MM.1S (cell line): ENCODE results near the gene JPT2.

Source experiments
- DNase-seq: peaks from one replicate; pipeline ENCODE4 v3.0.0-alpha.2; 2015
- H2AFZ ChIP-seq: fragments of 300-600 bp; sonication (generic); 2 replicates; pipeline ENCODE4 v1.6.0; 2016; ENCODE audit warnings: antibody characterized with exemption, low read length
- H3F3A ChIP-seq: fragments of 300-600 bp; sonication (generic); 2 replicates; pipeline ENCODE4 v1.6.1; 2016; ENCODE audit warnings: mild to moderate bottlenecking, antibody characterized with exemption, low read length, moderate library complexity, mixed read lengths; ENCODE audit not compliant: insufficient read depth
- H3K27ac ChIP-seq: fragments of 300-600 bp; sonication (generic); 2 replicates; pipeline ENCODE4 v1.5.1; 2016; ENCODE audit warnings: mild to moderate bottlenecking, low read length
- H3K27me3 ChIP-seq: fragments of 300-600 bp; sonication (generic); replicated peaks from 2 replicates; pipeline ENCODE4 v1.6.0; 2016; ENCODE audit warnings: low read length; ENCODE audit not compliant: insufficient read depth
- H3K36me3 ChIP-seq: fragments of 300-600 bp; sonication (generic); replicated peaks from 2 replicates; pipeline ENCODE4 v1.6.1; 2016; ENCODE audit warnings: mild to moderate bottlenecking, low read length, mixed read lengths; ENCODE audit not compliant: insufficient read depth
- H3K4me1 ChIP-seq: fragments of 300-600 bp; sonication (generic); 2 replicates; pipeline ENCODE4 v1.6.1; 2016; ENCODE audit warnings: low read length, mixed read lengths
- H3K4me2 ChIP-seq: fragments of 300-600 bp; sonication (generic); 2 replicates; pipeline ENCODE4 v1.6.0; 2016; ENCODE audit warnings: low read depth, low read length
- H3K4me3 ChIP-seq: fragments of 300-600 bp; sonication (generic); 2 replicates; pipeline ENCODE4 v1.5.1; 2016; ENCODE audit warnings: low read length, mixed read lengths
- H3K79me2 ChIP-seq: fragments of 300-600 bp; sonication (generic); 2 replicates; pipeline ENCODE4 v1.6.1; 2016; ENCODE audit warnings: mixed run types, low read length, mixed read lengths
- H3K9ac ChIP-seq: fragments of 300-600 bp; sonication (generic); 2 replicates; pipeline ENCODE4 v1.6.1; 2016; ENCODE audit warnings: low read length, mixed read lengths
- H3K9me2 ChIP-seq: fragments of 300-600 bp; sonication (generic); replicated peaks from 2 replicates; pipeline ENCODE4 v1.6.1; 2016; ENCODE audit warnings: mild to moderate bottlenecking, low read length, mixed read lengths; ENCODE audit not compliant: insufficient read depth
- H3K9me3 ChIP-seq: fragments of 300-600 bp; sonication (generic); replicated peaks from 2 replicates; pipeline ENCODE4 v1.6.1; 2016; ENCODE audit warnings: mild to moderate bottlenecking, low read length, mixed read lengths; ENCODE audit not compliant: insufficient read depth
- H4K20me1 ChIP-seq: fragments of 300-600 bp; sonication (generic); 2 replicates; pipeline ENCODE4 v1.6.1; 2016; ENCODE audit warnings: mild to moderate bottlenecking, low read length, moderate library complexity, mixed read lengths; ENCODE audit not compliant: insufficient read depth
- EZH2 ChIP-seq: fragments of 300-600 bp; sonication (generic); optimal IDR thresholded peaks from 2 replicates; pipeline ENCODE3; 2017; ENCODE audit warnings: low read depth, mild to moderate bottlenecking, antibody characterized with exemption, low read length, mixed read lengths
- EZH2phosphoT487 ChIP-seq: fragments of 300-600 bp; sonication (generic); IDR thresholded peaks from 2 replicates; pipeline ENCODE4 v1.6.1; 2018; ENCODE audit warnings: antibody characterized with exemption, low read length
- TF ChIP-seq, protein P1 (sequence below): fragments of 300-600 bp; sonication (generic); IDR thresholded peaks from 2 replicates; pipeline ENCODE4 v1.5.1; 2016; ENCODE audit warnings: antibody characterized with exemption, low read length, mixed read lengths

JPT2 gene

DNA sequence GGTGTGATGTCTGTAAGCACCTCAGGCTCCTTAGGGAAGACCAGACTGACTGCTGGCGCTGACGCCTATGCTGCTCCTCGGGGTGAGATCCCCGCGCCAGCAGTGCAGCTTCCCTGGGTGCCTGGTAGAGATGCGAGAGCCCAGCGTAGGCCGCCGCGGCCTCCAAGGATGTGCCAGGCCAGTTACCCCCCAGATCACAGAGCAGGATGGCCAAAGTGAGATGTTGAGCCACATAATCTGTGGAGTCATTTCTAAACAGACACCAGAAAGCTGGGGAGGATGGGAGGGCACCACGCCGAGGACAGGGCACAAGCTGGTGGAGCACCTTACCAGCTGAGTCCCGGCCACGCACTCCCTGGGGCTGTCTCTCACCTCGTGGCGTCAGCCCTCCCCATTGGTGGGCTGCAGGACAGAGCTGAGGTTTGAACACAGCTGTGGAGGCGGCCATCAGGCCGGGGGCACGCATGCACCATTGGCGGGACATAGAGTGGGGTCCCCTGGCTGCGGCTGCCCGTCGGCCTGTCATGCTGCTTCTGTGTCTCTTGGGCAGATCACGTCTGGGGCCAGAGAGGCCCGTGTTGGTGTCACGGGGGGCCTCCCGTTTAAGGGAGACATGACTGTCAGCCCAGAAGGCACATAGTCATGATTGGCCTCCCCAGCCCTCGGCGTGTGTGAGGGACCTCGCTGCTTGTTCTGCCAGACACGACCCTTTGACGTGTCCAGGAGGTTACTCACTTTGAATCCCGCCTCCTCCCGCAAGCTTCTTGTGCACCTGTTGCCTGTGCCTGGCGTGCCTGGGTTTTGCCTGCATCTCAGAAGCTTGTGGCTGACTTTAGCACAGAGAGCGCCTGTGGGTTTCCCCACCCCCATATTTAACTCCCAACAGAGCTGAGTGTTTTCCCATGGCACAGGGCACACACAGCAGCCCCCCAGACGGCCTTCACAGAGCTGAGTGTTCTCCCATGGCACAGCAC is 49.9 kb downstream of the JPT2 start:
- Histone ChIP-seq H2AFZ (no peak overlapping the region), H3K27me3 (no peaks in the 10 kb centered on the region), H3K4me1 (no peaks in the 10 kb centered on the region), H3K4me3 (no peak overlapping the region), H3K4me2 (no peak overlapping the region), H3K79me2 (peaks cover 30% of the 10 kb centered on the region), H3K9ac (no peak overlapping the region), H3K36me3 (no peaks in the 10 kb centered on the region), H3K27ac (no peak overlapping the region), H3K9me2 (no peaks in the 10 kb centered on the region), H4K20me1 (no peaks in the 10 kb centered on the region), H3F3A (no peaks in the 10 kb centered on the region), H3K9me3 (no peaks in the 10 kb centered on the region)
- no peak for DNase-seq
- TF ChIP-seq EZH2 (no peak), EZH2phosphoT487 (no peak)
- TF ChIP-seq, protein P1, sequence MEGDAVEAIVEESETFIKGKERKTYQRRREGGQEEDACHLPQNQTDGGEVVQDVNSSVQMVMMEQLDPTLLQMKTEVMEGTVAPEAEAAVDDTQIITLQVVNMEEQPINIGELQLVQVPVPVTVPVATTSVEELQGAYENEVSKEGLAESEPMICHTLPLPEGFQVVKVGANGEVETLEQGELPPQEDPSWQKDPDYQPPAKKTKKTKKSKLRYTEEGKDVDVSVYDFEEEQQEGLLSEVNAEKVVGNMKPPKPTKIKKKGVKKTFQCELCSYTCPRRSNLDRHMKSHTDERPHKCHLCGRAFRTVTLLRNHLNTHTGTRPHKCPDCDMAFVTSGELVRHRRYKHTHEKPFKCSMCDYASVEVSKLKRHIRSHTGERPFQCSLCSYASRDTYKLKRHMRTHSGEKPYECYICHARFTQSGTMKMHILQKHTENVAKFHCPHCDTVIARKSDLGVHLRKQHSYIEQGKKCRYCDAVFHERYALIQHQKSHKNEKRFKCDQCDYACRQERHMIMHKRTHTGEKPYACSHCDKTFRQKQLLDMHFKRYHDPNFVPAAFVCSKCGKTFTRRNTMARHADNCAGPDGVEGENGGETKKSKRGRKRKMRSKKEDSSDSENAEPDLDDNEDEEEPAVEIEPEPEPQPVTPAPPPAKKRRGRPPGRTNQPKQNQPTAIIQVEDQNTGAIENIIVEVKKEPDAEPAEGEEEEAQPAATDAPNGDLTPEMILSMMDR, result no peak

DNA sequence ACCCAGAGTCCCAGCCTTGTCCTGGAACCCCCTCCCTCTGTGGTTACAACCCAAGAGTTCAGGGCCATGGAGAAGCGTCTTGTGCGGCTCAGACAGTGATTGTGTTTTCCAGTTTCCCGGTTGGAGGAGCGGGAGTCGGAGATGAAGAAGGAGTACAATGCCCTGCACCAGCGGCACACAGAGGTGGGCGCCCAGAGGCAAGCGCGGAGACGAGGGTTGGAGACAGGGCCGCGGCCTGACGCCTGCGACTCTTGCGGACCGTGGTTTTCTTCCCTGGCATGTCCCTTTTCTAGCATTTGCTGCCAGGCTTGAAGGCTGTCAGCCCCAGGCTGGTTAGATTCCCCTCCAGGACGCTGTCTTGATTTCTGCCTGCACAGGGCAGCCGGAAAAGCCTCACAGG is 50.9 kb downstream of the JPT2 start:
- H3K4me2 ChIP-seq, result no peak overlapping the region
- H2AFZ ChIP-seq, result no peak overlapping the region
- no peaks in the 10 kb centered on the region for H3K9me3 ChIP-seq
- H3K27me3 ChIP-seq, result no peaks in the 10 kb centered on the region
- DNase-seq, result no peak
- no peaks in the 10 kb centered on the region for H3F3A ChIP-seq
- no peaks in the 10 kb centered on the region for H3K9me2 ChIP-seq
- H3K79me2 ChIP-seq, result peaks cover 20% of the 10 kb centered on the region
- no peaks in the 10 kb centered on the region for H4K20me1 ChIP-seq
- no peak overlapping the region for H3K27ac ChIP-seq
- no peaks in the 10 kb centered on the region for H3K4me1 ChIP-seq
- no peak for TF ChIP-seq EZH2phosphoT487
- TF ChIP-seq, protein P1, result no peak
- no peak for TF ChIP-seq EZH2
- H3K9ac ChIP-seq, result no peak overlapping the region
- H3K4me3 ChIP-seq, result no peak overlapping the region
- H3K36me3 ChIP-seq, result no peaks in the 10 kb centered on the region

DNA sequence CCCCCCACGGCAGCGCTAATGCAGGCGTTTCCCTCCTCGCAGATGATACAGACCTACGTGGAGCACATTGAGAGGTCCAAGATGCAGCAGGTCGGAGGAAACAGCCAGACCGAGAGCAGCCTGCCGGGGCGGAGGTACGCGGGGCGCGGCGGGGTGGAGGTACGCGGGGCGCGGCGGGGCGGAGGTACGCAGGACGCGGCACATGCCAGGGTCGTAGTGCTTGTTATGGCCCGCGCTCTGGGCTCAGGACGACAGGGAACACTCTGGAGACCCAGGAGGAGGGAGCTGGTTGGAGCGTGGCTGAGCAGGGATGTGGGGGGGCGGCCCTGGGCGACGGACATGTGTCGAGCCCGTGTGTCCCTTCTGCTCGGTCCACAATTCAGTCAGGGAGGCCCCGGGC is 51.4 kb downstream of the JPT2 start:
- DNase-seq, result no peak
- no peak overlapping the region for H3K4me2 ChIP-seq
- H3K79me2 ChIP-seq, result peaks cover 15% of the 10 kb centered on the region
- no peak overlapping the region for H3K4me3 ChIP-seq
- H3K27me3 ChIP-seq, result no peaks in the 10 kb centered on the region
- H4K20me1 ChIP-seq, result no peaks in the 10 kb centered on the region
- no peaks in the 10 kb centered on the region for H3K9me3 ChIP-seq
- no peak overlapping the region for H3K27ac ChIP-seq
- H3F3A ChIP-seq, result no peaks in the 10 kb centered on the region
- H3K9me2 ChIP-seq, result no peaks in the 10 kb centered on the region
- TF ChIP-seq EZH2 (no peak), EZH2phosphoT487 (no peak)
- TF ChIP-seq, protein P1, result no peak
- H3K4me1 ChIP-seq, result no peaks in the 10 kb centered on the region
- no peaks in the 10 kb centered on the region; the same call in 1 of the 2 replicates for H3K36me3 ChIP-seq
- H3K9ac ChIP-seq, result no peak overlapping the region
- no peak overlapping the region for H2AFZ ChIP-seq
